ENCODE data around the gene DCLK1.
A peak's percentile ranks its signal among the peaks of the same experiment; 100 is the strongest.

DCLK1 gene

GRCh38 chr13:35936246-35936978 lies 194.8 kb downstream of the DCLK1 start:
- DNase-seq, result no peak

- no peak for DNase-seq
Measured at GRCh38 chr13:35930665-35931631, 200.2 kb downstream of the DCLK1 start.

GRCh38 chr13:35927567-35928021 lies 203.6 kb downstream of the DCLK1 start:
- no peak for DNase-seq

- DNase-seq, result no peak
Measured at GRCh38 chr13:35926859-35927530, 204.2 kb downstream of the DCLK1 start.

GRCh38 chr13:35925669-35926068 lies 205.5 kb downstream of the DCLK1 start:
- no peak for DNase-seq

GRCh38 chr13:35923347-35923746 lies 207.8 kb downstream of the DCLK1 start:
- no peak for DNase-seq

GRCh38 chr13:35920816-35921215 lies 210.4 kb downstream of the DCLK1 start:
- DNase-seq, result no peak

- DNase-seq, result no peak
Measured at GRCh38 chr13:35917942-35918645, 213.1 kb downstream of the DCLK1 start.

GRCh38 chr13:35917252-35917941 lies 213.8 kb downstream of the DCLK1 start:
- DNase-seq, result peak; percentile 33

GRCh38 chr13:35916146-35916545 lies 215.0 kb downstream of the DCLK1 start:
- DNase-seq, result no peak

- no peak for DNase-seq
Measured at GRCh38 chr13:35914662-35915061, 216.5 kb downstream of the DCLK1 start.

DNA sequence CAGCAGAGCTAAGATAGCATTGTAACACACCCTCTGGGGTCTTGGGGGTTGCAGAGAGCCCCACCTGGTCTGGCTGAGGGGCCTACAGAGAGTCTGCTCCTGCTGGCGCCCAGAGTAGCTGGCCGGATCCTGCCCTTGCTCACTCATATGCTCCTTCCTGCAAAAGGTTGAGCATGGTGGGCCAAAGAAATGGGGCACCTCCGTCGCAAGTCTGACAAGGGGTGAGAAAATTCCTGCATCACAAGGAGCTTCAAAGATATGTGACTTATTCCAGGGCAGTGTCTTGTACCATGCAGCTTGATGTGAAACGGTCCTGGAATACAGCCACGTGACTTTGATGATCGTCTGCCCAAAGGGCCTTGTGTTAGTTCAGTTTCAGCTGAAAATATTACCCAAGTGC lies 218.3 kb downstream of the DCLK1 start:
- no peak for DNase-seq

DNA sequence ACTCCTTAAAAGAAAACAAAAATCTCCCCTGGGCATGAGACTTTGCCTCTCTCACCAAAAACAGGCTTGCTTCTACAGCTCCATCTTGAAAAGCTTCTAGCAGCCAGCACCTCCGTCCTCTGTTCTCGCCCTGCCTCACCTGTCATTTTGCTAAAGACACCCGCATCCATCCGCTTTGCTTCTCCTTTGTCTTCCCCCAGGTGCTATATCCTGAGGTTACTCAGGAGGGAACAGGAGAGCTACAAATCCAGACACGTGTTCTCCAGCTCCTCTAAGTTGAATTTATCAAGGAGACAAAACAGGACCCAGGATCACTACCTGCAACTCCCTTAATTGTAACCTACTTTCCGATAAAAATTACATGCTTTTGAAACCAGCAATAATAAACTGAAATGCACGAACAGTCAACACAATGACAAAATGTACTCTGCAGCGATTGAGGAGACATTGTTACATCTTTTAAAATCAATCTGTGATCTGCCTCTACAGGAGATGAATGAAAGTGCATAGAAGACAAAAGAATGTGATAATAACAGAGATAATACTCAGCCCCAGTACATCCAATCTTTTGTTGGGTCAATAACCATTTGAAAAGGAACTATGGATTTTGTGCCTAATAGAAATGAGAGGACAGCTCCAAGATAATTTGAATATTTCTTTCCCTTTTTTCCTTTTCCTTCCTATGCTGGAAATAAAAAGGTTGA lies 221.2 kb downstream of the DCLK1 start:
- no peak for DNase-seq

- DNase-seq, result no peak
Measured at GRCh38 chr13:35909091-35909490, 222.1 kb downstream of the DCLK1 start.

DNA sequence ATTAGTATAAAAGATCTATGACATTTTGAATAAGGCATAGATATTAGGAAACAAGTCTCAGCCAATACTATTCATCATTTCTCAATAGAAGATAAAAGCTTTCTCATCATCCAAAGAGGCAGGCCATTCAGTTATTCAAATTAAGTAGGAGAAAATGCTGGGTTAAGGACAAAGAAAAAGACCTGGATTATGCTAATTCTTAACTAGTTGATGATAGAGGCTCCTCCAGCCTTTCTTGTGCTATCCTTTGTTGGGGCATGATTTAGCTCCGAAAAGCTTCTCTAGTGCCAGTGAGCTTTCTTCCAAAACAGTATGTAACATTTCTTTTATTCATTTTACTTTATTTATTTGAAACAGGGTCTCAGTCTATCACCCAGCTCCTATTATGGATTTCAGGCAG lies 223.0 kb downstream of the DCLK1 start:
- DNase-seq, result no peak

- no peak for DNase-seq
Measured at GRCh38 chr13:35906636-35907035, 224.5 kb downstream of the DCLK1 start.

GRCh38 chr13:35903075-35903474 lies 228.1 kb downstream of the DCLK1 start:
- DNase-seq, result no peak

DNA sequence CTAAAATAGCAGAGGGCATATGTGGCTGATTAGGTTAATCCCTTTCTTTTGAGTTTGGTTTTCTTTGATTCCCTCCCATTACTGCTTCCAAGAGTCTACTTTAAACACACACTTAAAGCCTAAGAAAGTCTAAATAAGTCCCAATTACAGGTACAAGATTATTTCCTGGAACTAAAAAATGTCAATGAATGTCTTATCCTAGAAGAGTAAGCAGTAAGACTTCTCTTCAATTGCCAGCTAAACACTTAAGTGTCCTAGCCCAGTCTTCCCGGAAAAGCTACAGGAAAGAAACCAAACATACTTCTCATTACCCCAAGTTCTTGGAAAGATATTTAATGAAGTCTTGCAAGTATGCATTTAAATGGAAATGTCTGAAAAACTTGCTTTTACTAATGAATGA lies 233.1 kb downstream of the DCLK1 start:
- no peak for DNase-seq

DNA sequence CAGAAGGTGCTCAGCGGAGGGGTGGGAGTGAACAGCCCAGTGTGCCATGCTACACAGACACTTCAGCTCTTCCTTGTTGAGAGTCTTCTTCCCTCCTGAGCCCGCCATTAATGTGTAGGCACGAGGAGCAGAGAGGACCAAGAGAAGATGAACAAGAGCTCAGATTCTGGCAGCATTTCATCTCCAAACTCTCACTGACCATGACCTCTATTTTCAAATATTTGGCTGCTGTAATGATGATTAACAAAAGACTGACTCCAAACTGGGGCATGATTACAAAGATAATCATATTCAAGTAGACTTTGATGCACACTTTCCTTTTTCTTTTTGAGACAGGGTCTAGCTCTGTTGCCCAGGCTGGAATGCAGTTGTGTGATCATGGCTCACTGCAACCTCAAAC lies 236.5 kb downstream of the DCLK1 start:
- no peak for DNase-seq

- DNase-seq, result no peak
Measured at GRCh38 chr13:35892837-35893814, 238.1 kb downstream of the DCLK1 start.
